HG03520 (cell line): Measurements from ENCODE around the gene FREM2.

Experiments used
- ATAC-seq: cut with Tn5 transposase; IDR thresholded peaks from one replicate; pipeline ENCODE4 v1.9.1; 2021; ENCODE audit warnings: mild to moderate bottlenecking, moderate library complexity; ENCODE audit not compliant: unreplicated experiment

FREM2 gene

GRCh38 chr13:38880397-38880796 lies 193.5 kb downstream of the FREM2 start:
- ATAC-seq: no peak

DNA sequence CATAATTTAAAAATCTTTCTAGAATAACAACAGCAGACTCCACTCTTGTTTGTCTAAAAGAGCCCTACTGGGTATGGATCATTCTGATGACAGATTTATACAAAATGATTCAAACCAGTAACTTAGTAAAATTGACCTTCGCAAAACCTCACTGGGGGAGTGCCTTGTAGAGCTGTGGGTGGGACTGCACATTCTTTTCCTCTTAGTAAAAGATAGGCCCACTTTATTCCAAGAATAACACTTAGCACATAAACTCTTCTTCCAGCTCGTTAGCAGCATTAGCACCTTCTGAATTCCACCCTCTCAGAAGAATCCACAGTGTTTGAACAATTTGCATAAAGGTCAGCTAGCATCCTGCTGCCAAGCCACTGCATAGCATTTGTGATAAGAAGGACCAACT lies 196.9 kb downstream of the FREM2 start:
- no peak for ATAC-seq

DNA sequence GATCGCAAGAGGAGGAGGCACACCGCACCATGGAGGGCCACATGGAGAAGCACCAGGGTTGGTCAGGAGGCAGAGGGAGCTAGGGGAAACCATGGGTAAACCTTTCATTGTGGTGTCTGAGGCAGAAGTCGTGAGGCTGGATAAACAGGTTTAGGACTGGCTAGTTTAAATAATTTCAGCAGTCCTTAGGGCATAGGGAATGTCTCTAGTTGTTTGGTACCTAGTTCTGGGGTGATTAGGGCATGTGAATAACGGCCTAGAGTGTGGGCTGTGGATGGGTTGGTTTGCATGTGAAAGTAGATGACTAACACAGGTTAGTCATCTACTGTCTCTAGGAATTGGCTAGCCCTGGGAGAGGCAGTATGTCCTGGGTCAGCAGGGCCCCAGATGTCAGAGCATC lies 201.4 kb downstream of the FREM2 start:
- ATAC-seq: no peak

GRCh38 chr13:38895075-38895474 lies 208.2 kb downstream of the FREM2 start:
- ATAC-seq: no peak

DNA sequence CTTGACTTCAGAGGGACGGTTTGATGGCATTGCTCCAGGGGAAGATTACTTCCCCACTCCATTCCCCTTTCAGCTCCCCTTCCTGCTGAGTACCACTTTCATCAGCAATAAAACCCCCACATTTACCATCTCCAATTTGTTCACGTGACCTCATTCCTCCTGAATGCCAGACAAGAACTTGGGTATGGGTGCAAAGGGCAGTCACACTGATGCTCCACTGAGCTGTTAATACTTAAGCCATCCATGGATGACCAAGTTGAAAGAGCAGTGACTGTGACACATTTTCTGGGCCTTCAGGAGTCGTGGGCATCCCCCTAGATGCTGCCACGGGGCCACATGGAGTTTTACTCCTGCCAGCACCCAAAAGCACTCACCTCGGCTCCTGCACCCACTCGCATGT lies 210.6 kb downstream of the FREM2 start:
- no peak for ATAC-seq

DNA sequence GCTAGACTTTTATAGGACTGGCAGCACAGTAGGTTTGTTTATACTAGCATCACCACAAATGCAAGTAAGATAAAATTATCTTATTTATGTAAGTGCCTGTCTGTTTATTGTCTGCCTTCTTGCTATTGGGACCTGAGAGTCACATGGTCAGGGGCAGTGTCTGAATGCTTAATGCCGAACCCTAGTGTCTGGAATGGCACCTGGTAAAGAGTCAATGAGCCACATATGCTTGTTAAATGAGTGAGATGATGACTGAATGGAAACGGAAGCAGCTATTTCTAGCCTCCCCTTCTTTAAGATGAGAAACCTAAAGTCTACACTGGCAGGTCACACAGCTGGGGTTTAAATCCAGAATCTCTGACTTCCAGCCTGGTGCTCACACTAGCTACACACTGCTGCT lies 211.6 kb downstream of the FREM2 start:
- ATAC-seq: no peak

DNA sequence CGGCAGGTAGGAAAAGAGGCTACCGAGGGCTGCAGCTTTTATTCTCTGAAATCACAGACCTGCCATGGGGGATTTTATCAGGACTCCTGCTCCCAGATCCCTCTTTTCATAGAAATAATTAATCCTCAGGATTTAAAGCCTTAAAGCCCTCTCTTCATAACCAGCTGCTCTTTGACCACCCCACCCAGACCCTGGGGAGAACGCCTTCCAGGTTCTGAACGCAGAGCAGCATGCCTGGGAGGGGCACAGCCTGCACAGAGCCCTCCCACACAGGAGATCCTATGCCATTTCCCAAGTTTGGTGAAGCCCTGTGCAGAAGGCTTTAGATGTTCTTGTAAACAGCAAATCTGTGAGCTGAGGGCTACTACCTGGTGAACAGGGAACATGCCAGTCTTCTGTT lies 212.7 kb downstream of the FREM2 start:
- ATAC-seq: no peak

GRCh38 chr13:38900188-38900587 lies 213.3 kb downstream of the FREM2 start:
- ATAC-seq: no peak

GRCh38 chr13:38902551-38902950 lies 215.7 kb downstream of the FREM2 start:
- no peak for ATAC-seq

DNA sequence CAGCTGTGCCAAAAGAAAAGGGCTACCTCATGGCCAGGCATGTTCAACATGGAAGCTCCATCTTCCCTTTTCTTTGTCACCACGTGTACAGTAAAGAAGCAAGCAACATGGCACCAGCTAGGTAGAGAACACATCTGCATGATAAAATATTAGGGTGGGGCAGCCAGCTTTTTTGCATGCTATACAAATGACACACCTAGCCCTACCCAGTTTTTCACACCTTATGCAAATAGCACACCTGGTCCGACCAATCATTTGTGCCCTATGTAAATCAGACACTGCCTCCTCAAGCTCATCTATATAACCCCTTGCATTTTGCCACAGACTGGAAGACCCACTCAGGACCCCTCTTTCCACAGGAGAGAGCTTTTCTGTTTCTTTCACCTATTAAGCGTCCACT lies 218.2 kb downstream of the FREM2 start:
- ATAC-seq: no peak

DNA sequence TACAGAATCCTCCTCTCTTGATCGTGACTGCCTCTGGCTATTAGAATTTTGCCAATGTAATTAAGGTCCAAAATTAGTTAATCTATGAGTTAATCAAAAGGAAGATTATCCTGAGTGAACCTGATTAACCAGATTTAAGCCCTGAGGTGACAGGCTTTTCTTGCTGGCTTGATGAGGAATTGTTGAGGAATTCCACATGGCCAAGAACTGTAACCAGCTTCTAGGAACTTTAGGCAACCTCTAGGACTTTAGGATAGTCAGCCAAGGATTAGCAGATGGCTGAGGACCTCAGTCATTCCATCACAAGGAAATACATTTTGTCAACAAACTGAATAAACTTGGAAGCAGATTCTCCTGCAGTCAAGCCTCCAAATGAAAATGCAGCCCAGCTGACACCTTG lies 219.0 kb downstream of the FREM2 start:
- no peak for ATAC-seq

DNA sequence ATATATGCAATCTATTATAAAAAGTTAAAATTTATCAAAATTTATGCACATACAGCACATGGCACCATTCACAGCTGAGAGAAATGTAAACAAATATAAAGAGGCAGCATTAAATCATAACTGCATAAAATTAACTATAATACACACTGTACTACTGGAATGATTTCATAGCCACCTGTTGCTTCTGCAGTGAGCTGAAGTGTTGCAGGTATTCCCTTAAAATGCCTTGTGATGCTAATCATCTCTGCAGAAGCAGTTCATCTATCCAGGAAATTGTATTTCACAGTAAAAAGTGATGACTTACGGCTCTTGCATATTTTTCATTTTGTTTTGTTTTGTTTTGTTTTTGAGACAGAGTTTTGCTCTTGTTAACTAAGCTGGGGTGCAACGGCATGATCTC lies 221.7 kb downstream of the FREM2 start:
- ATAC-seq: no peak

DNA sequence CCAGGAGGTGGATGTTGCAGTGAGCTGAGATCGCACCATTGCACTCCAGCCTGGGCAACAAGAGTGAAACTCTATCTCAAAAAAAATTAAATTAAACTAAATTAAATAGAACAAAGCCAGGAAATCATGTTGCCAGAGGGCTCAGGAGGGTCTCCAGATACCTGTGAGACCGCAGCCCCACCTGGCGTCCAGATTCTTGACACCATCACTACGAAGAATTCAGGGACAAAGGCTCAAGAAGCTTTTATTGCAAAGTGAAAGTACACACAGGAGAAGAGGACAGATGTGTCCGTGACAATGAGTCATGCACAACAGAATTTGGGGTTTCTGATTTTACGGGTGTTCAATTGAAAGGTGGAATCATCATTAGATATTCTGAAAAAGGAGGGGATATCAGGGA lies 227.2 kb downstream of the FREM2 start:
- no peak for ATAC-seq

- no peak for ATAC-seq
These were observed 234.2 kb downstream of the FREM2 start for GRCh38 chr13:38921081-38921480.

DNA sequence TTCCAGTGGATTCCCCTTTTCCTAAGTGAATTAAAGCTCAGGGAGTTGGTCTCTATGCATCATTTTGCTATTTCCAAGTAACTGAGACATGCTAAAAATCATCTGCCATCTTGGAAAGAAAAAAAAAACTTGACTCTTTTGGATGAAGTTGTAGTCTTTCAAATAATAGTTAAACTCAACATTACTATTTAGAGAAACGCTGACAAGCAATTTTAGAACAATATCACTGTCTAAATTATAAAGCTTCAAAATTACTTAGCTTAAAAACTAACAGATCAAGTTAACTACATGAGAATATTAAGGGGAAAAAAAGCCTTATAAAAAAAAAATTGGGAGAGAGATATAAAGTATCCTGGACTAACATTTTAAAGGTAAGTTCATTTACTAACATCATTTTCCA lies 235.3 kb downstream of the FREM2 start:
- ATAC-seq: no peak

DNA sequence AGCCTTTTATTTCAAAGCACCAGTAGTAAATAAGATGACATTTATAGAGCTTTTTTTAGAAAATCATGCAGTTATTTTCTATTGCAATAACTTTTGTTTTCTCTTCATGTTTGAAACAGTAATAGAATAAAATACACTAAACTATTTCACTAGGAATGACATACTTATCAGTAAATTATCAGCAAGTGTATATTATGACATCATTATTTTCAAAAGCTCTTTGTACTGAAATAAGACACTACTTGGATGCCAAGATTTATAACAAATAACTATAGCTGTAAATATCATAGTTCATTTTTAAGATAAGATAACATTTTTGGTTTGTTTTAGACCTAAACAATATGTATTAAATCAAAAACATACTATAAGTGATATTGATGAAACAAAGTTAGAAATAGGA lies 246.9 kb downstream of the FREM2 start:
- ATAC-seq: no peak
